Psoas muscle (tissue), 8 donors: ENCODE results near the gene TEKT5. TPM values are rescaled to one million over a fixed set of nuclear protein-coding genes. Genes with fewer than 3 reads are reported as not detected.
"Not testable (repeated sequence)": the region's sequence is repeated elsewhere in the genome, so short reads cannot be mapped to it uniquely, and the experiment has no call there.

ENCODE experiments used
- ATAC-seq, 4 donors: fragments of 200-7000 bp; cut with Tn5 transposase; one replicate each; pipeline ENCODE4 v1.9.1; 2020; ENCODE audit warnings: moderate library complexity in 3 of 4, mild to moderate bottlenecking in 2 of 4
- DNase-seq, 2 donors: peaks; one replicate each; pipeline ENCODE4 v3.0.0-alpha.2; 2020
- H3K27ac ChIP-seq: fragments of 200-600 bp; one replicate; pipeline ENCODE4 v1.8.0; 2022
- H3K27me3 ChIP-seq, 3 donors: fragments of 200-600 bp in 1 of 3; one replicate each; pipeline versions ENCODE4 v1.6.1 to v1.8.0; 2013 to 2022; ENCODE audit warnings: low read length in 2 of 3, mild to moderate bottlenecking in 2 of 3, moderate library complexity in 1 of 3; ENCODE audit not compliant: insufficient read depth in 3 of 3
- H3K36me3 ChIP-seq, 2 donors: fragments of 200-600 bp in 1 of 2; one replicate each; pipeline versions ENCODE4 v1.6.1 to v1.8.0; 2013 to 2022; ENCODE audit warnings: low read depth in 1 of 2, mild to moderate bottlenecking in 1 of 2, moderate library complexity in 1 of 2; ENCODE audit not compliant: insufficient read depth in 1 of 2
- H3K4me1 ChIP-seq: fragments of 200-600 bp; one replicate; pipeline ENCODE4 v1.8.0; 2022
- H3K4me3 ChIP-seq: fragments of 200-600 bp; one replicate; pipeline ENCODE4 v1.8.0; 2022; ENCODE audit warnings: mild to moderate bottlenecking
- H3K9me3 ChIP-seq: fragments of 200-600 bp; one replicate; pipeline ENCODE4 v1.8.0; 2022
- CTCF ChIP-seq: fragments of 200-600 bp; IDR thresholded peaks from one replicate; pipeline ENCODE4 v1.8.0; 2022; ENCODE audit warnings: antibody characterized with exemption
- WGBS, 3 donors: extraction: QIAGEN DNeasy Blood & Tissue Kit; methylation state at CpG; one replicate each; pipeline versions ENCODE4 v1.1.6 to v1.1.7; 2013; 5-methylcytosine and 5-hydroxymethylcytosine counted together
- intact Hi-C, 2 donors: fragments of 100-400 bp; cut with DNase I; formaldehyde crosslinking; loops; one replicate each; pipeline versions ENCODE4 v1.11.0 to v1.14.2; 2022
- polyA plus RNA-seq, 3 donors: library from polyadenylated mRNA; stranded (reverse); fragments of 200-250 nt; gene quantifications; one replicate each; pipeline ENCODE4 v1.2.3, GENCODE V29; 2013
- total RNA-seq, 4 donors: library from RNA; stranded (reverse); fragmentation: NEBNext Ultra II Directional in 2 of 4; extraction: Animal tissue kit (Norgen Biotek cat#: 25700) in 2 of 4; gene quantifications; one replicate each; pipeline versions ENCODE4 v1.2.1 to v1.2.4, GENCODE V29; 2021 to 2023
- donor health status: healthy with polysubstance abuse.
- donor health status: DM: no; HTN: no; CAD: no; lungs with moderate emphysema.
- donor health status: Bipolar disorder and iron deficiency.
- donor health status: healthy.
- donor health status: DM: yes; HTN: yes; CAD: no.
- donor health status: DM: no; HTN: no; CAD: no.
- donor health status: DM: no; HTN: no; CAD: no.
- donor health status: DM: yes; HTN: yes; CAD: no.

TEKT5 gene
- total and polyA plus RNA-seq, 7 donors: not detected

- 60 to 72% (median 64%) methylated on average over 8 of the region's 8 CpGs for WGBS, 3 donors
- intact Hi-C loops: no loop called here
- no peak overlapping the region for H3K27ac ChIP-seq
- no peak for TF ChIP-seq CTCF
- H3K36me3 ChIP-seq: no peaks in the 10 kb centered on the region
- H3K4me1 ChIP-seq: no peaks in the 10 kb centered on the region
- DNase-seq (no peak), ATAC-seq (no peak)
- no peaks in the 10 kb centered on the region for H3K9me3 ChIP-seq
- H3K27me3 ChIP-seq: no peaks in the 10 kb centered on the region
- H3K4me3 ChIP-seq: no peak overlapping the region
These were observed 39.9 kb downstream of the TEKT5 start for GRCh38 chr16:10654592-10655414.

GRCh38 chr16:10652730-10653590 is 41.8 kb downstream of the TEKT5 start:
- intact Hi-C loops: no loop called here
- Histone ChIP-seq H3K36me3 (no peaks in the 10 kb centered on the region), H3K4me1 (no peaks in the 10 kb centered on the region), H3K27ac (no peak overlapping the region), H3K4me3 (no peak overlapping the region), H3K27me3 (no peaks in the 10 kb centered on the region), H3K9me3 (no peaks in the 10 kb centered on the region)
- DNase-seq (no peak), ATAC-seq (no peak)
- WGBS, 3 donors: 46 to 51% (median 49%) methylated on average over 6 to 8 of the region's 8 CpGs
- TF ChIP-seq CTCF: no peak

- H3K4me3 ChIP-seq, H3K36me3 ChIP-seq, H3K27me3 ChIP-seq, ATAC-seq, H3K9me3 ChIP-seq, DNase-seq, H3K4me1 ChIP-seq, intact Hi-C loops, H3K27ac ChIP-seq: not testable (repeated sequence)
- 96 to 100% (median 98%) methylated on average over 1 of the region's 1 CpG for WGBS, 3 donors
These were observed 45.6 kb downstream of the TEKT5 start for GRCh38 chr16:10649098-10649497.

- 76 to 82% (median 81%) methylated on average over 4 of the region's 4 CpGs for WGBS, 3 donors
- Histone ChIP-seq H3K27me3 (no peaks in the 10 kb centered on the region), H3K36me3 (no peaks in the 10 kb centered on the region), H3K4me3 (no peak overlapping the region), H3K9me3 (no peaks in the 10 kb centered on the region), H3K27ac (no peak overlapping the region), H3K4me1 (no peaks in the 10 kb centered on the region)
- TF ChIP-seq CTCF: no peak
- ATAC-seq (no peak), DNase-seq (no peak)
- intact Hi-C loops: no loop called here
These were observed 46.9 kb downstream of the TEKT5 start for GRCh38 chr16:10647721-10648296.

- no peak for TF ChIP-seq CTCF
- H3K27ac ChIP-seq: no peak overlapping the region
- no peak overlapping the region for H3K4me3 ChIP-seq
- DNase-seq (no peak), ATAC-seq (no peak)
- no peaks in the 10 kb centered on the region for H3K4me1 ChIP-seq
- intact Hi-C loops: no loop called here
- 93 to 95% (median 94%) methylated on average over 10 of the region's 10 CpGs for WGBS, 3 donors
- H3K27me3 ChIP-seq: no peaks in the 10 kb centered on the region
- no peaks in the 10 kb centered on the region for H3K36me3 ChIP-seq
- H3K9me3 ChIP-seq: no peaks in the 10 kb centered on the region
These were observed 47.4 kb downstream of the TEKT5 start for GRCh38 chr16:10647264-10647720.
